GM21423 (cell line): ENCODE results near the gene PNISR.
A peak's percentile ranks its signal among the peaks of the same experiment; 100 is the strongest.
"Not testable (repeated sequence)": the region's sequence is repeated elsewhere in the genome, so short reads cannot be mapped to it uniquely, and the experiment has no call there.

Source experiments
- ATAC-seq: cut with Tn5 transposase; IDR thresholded peaks from one replicate; pipeline ENCODE4 v1.9.1; 2021; ENCODE audit warnings: mild to moderate bottlenecking, moderate library complexity; ENCODE audit not compliant: unreplicated experiment

PNISR gene, protein sequence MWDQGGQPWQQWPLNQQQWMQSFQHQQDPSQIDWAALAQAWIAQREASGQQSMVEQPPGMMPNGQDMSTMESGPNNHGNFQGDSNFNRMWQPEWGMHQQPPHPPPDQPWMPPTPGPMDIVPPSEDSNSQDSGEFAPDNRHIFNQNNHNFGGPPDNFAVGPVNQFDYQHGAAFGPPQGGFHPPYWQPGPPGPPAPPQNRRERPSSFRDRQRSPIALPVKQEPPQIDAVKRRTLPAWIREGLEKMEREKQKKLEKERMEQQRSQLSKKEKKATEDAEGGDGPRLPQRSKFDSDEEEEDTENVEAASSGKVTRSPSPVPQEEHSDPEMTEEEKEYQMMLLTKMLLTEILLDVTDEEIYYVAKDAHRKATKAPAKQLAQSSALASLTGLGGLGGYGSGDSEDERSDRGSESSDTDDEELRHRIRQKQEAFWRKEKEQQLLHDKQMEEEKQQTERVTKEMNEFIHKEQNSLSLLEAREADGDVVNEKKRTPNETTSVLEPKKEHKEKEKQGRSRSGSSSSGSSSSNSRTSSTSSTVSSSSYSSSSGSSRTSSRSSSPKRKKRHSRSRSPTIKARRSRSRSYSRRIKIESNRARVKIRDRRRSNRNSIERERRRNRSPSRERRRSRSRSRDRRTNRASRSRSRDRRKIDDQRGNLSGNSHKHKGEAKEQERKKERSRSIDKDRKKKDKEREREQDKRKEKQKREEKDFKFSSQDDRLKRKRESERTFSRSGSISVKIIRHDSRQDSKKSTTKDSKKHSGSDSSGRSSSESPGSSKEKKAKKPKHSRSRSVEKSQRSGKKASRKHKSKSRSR

DNA sequence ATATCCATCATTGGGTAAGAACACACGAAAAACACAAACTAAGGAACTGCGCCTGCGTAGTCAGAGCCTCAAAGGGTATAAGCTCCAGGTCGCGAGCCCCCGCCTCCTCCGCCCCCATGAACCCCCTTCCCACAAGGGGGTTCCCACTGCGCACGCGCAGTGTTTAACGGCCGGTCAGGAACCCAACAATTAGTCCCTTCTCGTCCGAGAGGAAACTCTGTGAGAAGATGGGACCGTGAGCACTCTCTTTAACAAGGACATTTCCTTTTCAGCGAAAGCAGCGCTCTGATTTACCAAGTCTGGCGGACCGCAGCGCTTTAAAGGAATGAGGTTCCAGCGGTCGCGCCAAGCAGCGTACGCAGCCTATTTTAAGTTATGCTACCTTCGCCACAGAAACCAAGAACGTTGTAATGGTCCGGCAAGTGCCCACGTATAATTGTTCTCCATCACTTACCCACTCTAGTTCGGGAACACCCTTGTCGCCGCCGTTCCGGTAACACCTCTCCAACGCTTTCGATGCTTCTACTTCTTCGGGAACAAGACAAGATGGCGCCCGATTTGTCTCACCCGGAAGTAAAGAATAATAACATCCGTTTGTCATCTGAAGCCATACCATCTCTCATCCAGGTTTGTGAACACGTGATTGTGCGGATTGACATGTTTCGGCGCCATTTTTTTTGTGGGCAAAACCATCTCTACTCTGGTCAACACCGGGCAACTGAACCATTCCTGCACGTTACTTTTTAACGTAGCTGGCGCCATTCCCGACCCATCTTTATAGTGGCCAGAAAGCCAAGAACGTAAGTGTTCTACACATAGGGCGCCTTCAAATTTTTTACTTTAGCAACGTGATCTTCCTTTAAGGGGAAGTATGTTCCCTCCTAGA, at the start of gene PNISR:
PNISR (minus strand) TSS at position 548 of the 886 bp plus-strand sequence. CDS start 10,649 bp downstream, outside the sequence.
- ATAC-seq: peak; percentile 85

DNA sequence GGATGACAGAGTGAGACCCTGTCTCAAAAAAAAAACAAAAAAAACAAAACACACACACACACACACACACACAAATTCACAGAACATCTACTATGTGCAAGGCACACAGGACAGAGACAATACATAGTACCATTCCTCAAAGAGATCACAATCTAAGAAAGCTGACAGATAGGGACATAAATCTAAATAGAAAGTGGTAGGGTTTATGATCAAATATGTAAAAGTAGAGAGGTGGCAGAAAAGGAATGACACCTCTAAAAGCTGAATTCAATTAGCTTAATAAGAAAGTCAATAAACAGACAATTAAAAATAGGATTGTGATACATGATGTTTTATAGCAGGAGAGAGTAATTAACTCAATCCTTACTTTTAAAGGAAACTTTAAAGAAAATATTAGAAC, 48.6 kb upstream of the PNISR start:
- ATAC-seq: no peak

DNA sequence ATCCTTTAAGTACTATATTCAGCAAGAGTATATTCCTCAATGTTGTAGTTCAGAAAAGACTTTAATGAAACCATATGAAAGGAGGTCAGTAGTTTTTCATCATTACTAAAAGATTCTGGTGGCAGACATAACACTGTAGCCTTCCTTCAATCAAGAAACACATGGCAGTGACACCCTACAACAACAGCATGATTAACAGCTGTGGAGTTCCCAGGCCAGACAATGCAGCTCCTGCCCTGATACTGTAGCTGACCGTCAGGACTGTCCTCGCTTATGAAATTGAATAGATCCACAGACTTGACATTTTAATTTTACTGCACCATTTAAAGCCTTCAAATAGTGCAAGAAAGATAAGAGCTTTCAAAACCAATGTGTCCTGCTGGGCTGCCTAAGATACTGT, 46.5 kb upstream of the PNISR start:
- ATAC-seq: no peak

DNA sequence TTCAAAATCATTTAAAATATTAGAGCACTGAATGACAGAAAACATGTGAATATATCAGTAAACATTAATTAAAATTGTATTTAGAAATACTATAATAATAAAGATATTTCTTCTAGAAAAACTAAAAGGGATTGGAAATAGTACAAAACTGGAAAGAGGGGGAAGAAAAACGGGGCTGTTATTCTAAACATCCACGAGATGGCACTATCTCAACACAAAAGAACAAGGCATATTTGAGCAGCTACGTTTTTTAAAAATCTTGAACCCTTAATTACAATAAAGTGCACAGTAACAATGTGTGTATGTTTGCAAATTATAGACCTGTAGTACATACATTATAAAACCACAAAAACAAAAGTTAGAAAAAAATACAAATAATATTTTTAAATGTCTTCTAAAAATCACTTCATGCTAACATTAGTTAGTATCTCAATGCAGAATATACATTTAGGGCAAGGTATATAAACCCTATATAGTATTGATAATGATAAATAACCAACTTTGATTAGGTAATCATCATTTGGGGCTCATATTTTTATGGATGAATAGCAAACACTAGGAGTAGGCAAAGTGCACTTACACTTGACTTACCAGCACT, 42.5 kb upstream of the PNISR start:
- no peak for ATAC-seq

DNA sequence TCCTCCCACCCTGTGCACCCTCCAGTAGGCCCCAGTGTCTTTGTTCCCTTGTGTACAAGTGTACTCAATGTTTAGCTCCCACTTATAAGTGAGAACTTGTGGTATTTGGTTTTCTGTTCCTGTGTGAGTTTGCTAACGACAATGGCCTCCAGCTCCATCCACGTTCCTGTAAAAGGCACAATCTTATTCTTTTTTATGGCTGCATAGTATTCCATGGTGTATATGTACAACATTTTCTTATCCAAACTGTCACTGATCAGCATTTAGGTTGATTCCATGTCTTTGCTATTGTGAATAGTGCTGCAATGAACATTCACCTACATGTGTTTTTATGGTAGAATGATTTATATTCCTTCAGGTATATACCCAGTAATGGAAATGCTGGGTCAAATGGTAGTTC, 34.0 kb upstream of the PNISR start:
- ATAC-seq: not testable (repeated sequence)

DNA sequence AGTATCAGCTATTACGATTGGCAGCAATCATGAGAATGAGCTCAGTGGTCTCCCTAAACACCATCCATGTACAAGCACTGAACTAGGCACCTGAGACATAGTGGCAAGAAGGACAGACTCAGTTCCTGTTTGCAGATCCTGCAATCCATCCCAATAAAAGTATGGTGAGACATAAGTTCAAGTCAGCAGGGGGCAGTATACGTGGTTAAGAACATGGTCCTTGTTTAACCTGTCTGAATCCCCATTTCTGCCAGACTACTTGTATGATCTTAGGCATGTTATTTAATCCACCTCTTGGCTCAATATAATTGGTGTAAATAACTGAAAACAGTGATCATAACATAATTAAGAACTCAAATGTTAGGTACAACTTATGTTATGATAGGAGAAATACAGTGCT, 33.2 kb upstream of the PNISR start:
- ATAC-seq: no peak

DNA sequence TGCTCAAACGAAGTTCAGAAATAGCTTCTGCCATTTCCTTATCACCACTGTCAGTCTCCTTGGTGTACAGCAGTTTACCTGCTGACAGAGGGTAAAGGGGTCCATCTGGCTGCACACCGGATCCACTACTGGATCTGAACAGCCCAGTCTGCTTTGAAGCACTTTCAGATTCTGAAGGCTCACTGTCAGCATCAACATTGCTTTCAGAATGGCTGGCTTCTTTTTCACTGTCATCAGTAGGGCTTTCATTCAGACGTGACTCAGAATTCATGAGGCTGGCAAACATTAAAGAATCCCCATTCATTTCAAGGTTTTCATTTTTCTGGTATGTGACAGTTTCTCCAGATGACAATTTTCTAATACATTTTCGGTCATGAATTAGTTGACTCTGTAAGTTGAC, 21.0 kb upstream of the PNISR start:
- no peak for ATAC-seq

DNA sequence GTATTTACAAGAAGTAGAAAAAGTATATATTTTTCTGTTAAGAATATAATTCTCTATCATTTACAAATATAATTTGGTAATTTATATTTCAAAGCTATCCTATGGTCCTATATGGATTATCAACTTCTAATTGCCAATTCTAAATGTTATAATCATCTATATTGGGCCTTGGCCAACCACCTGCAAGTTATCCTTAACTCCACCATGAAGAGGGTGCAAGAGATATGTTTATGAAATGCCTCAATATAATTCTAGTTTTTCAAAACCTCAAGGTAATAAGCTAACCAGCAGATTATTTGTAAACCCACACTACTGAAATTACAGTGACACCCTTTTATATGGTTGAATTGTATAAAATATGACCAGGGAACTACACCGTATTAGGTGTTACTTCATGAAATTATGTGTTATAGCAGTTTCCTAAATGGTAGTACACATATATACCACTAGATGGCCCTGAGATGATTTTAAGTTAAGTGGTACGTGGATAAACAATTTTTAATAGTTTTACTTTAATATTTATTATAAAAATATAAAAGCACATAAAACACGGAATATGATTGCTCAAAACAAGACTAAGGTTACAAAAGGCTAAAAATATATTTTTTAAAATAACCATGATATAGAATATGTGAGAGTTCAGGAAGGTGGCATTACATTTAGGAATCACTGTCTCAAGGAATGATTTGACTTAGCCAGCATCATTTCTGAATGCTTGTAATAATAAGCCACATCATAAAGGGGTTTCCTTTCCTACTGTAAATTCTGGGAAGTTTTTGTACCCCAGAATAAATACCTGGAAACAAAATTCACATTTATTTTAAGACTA, 9.8 kb upstream of the PNISR start:
- ATAC-seq: peak; percentile 77

DNA sequence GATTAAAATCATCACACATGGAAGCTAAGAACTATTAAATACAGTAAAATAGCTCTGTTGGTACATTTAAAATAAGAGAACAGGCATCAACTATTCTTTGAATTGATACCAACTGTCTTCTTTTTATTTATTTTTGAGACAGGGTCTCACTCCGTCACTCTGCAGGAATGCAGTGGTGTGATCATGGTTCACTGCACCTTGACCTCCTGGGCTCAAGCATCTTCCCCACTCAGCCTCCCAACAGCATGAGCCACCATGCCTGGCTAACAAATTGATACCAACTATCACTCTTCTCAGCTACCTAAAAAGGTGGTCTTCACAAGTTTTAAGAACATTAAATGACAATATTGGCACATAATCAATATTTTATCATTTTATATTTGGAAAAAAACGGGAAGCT, 7.8 kb upstream of the PNISR start:
- ATAC-seq: no peak

DNA sequence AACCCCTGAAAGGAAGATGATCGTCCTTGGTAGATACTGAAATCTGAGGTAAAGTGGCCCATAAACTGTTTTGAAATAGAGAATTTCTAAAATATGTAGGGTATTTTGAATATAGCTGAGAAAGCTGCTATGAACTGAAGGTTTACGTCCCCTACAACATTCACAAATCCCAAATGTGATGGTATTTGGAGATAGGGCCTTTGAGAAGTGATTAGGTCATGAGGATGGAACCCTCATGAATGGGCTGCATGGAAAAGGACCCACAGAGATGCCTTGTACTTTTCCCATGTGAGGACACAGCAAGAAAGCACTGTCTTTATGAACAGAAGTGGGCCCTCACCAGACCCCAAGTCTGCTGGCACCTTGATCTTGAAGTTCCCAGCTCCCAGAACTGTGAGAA, 6.8 kb upstream of the PNISR start:
- no peak for ATAC-seq

DNA sequence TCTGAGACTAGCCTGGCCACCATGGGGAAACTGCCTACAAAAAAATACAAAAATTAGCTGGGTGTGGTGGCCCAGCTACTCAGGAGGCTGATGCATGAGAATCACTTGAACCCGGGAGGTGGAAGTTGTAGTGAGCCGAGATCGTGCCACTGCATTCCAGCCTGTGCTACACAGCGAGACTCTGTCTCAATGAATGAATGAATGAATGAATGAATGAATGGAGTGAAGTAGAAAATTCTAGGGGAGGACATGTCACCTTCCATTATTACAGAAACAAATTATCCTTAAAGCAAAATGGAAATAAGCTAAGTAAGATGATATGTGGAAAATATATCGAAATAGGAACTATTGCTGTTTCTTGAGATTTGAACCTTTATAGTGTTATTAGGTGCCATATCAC, 2.9 kb upstream of the PNISR start:
- no peak for ATAC-seq

DNA sequence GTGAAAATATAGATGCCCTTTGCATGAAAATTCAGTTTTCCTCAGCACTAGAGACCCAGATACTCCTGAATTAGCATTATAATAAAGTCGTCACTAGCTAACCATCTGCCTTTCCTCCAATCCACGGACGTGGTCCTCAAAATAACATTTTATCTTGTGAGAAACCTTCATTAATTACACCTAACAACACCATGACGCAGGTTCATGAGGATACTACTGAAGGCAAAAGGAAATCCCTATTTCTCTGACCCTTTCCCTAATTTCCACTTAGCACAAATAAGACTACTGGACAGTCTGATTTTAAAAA, 1.3 kb upstream of the PNISR start:
- ATAC-seq: no peak

DNA sequence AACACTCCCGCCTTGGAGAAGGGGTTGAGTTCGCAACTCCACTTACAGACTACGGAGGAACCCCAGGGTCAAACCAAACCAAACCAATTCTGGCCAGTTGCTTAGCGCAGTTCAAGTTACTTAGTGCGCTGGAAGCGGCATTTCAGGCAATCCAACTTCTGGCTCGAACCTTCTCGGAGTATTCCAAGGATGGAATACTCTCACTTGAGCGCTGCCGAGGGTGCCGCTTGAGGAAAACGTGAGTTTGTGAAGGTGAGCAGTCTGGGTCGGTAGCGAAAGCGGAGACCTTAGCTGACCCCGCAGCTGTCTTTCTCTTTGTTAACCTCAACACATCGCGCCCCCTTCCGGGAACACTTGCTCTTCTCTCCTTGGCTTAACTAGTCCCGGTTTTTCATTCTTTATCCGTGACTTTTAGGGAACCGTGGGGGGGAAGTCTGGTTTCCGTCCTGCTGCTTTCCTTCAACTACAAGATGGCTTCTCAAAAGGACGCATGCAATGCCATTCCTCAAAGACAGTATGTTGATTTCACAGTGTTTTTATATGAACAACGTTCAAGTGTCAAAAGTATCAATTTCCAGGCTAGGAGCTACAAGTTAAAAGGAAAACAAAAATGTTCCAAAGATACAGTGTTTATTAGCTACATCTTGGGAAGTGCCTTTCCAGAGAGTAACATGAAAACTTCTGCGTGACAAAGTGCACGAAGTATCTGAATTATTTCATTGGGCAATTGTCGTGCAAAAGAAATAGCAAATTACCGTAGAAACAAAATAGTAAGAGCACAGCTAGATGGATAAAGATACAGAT, 741 bp upstream of the PNISR start:
- peak; percentile 47 for ATAC-seq

DNA sequence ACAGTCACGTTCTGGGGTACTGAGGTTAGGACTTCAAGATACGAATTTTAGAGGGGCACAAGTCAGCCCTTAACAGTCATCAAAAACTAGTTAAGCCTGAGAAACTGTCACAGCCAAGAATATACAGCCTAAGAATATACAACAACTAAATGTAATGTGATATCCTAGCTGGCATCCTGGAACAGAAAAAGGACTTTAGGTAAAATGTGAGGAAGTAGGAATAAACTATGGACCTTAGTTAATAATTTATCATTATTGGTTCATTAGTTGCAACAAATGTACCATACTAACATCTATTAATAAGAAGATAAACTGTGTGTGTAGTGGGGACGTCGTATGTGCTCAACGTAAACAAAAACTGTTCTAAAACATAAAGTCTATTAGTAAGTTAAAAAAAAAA, 1.1 kb downstream of the PNISR start:
- no peak for ATAC-seq

DNA sequence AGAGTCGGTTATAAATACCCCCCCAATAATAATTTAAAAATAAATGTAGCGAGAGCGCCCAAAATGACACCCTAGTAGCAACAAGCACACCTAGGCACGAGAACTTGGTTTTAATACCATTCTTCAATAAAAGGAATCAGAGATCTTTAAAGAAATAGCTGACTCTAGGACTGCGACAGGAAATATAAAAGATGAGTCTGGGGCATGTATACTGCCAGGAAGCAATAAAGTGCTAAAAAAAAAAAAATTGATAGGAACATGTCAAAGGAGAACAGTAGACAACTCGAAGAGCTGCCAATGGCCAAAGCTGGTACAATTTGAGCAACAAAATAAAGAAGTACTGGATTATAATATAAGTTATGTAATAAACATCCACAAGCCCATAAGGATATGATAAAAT, 2.2 kb downstream of the PNISR start:
- no peak for ATAC-seq

DNA sequence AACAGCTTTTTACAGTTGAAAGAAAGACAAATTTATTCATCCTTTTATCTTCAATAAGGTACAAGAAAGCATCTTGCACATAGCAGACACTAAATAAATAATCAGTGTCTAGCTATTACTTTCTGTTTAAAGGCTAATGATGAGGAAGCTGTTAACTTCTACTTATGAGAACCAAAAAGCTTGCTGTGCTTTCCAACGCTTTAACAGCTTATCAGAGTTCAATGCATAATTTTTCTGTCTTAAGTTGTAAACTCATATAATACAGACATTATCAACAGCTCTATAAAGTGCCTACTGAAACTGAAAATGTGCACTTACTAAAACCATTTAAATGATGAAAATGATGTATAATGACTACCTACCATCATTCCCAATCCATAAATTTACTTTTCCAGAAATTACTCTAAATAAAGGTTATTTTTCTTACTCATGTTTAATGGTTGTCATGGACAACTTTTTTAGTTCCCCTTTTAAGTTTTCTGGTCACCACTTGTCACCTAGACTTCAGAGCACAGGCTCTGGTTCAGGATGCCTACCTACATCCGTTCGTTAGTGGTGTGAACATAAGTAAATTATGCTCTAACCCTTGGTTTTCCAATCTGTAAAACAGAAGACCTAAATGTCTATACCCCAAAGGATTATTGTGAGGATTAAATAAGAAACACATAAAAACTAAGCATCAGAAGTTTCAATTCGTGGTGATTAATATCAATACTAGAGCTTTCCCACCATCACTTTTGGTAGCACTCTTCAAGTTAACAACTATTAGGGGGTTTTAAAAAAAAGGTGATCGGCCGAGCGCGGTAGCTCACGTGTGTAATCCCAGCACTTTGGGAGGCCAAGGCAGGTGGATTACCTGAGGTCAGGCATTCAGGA, 8.0 kb downstream of the PNISR start:
- peak; percentile 89 for ATAC-seq

DNA sequence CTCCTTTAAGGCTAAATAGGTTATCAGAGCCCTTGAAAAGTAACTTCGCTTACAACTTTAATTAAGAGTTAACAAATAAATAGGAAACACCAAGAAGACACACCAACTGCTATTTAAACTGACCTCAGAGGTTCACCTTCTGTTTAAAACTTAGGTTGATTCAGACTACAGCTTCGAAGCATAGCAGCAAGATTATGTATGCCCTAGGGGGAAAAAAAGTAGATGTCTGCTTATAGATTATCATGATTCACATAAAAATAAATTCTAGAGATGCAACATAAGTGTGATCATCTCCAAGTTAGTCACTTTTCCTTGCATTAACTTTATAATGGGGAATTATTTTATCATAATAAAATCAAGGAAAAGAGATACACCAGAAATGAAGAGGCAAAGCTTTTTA, 8.9 kb downstream of the PNISR start:
- ATAC-seq: no peak

DNA sequence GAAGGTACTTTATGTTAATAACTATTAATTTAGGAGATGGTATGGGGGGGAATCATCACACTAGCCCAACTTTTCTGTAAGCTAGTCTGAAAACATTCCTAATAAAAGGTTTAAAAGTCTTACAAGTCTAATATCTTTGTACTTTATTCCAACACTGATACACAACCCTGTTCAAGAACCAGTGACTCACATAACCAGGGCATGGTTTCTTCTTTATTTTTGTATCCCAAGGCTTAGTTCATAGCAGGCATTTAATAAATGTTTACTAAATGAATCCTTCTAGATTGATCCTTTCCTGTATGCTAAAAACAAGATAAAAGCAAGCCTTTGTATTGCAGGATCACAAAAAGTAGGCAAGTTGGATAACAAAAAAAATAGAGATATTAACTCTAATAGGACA, 9.7 kb downstream of the PNISR start:
- no peak for ATAC-seq
